Stimulated activated naive CD4-positive, alpha-beta T cell (primary cell): ENCODE data around the gene WBP11.
A peak's percentile ranks its signal among the peaks of the same experiment; 100 is the strongest.

Experiments
- DNase-seq, 6 experiments: peaks; one replicate each; lab custom pipeline; 2025; lab: John Stamatoyannopoulos, UW

WBP11 gene

GRCh38 chr12:14803011-14803829, at the start of gene WBP11, which contains the start of gene C12orf60:
Gene WBP11, minus strand, starts transcription at chr12:14803478. Its CDS starts 2,095 bp downstream, at chr12:14801383.
Gene C12orf60, plus strand, starts transcription at chr12:14803670. Its CDS starts 19,266 bp downstream, at chr12:14822936.
- DNase-seq = peak; percentile 74 to 92 (median 90)

- DNase-seq = no peak
These were observed 49.6 kb upstream of the WBP11 start for GRCh38 chr12:14852880-14853279.

DNA sequence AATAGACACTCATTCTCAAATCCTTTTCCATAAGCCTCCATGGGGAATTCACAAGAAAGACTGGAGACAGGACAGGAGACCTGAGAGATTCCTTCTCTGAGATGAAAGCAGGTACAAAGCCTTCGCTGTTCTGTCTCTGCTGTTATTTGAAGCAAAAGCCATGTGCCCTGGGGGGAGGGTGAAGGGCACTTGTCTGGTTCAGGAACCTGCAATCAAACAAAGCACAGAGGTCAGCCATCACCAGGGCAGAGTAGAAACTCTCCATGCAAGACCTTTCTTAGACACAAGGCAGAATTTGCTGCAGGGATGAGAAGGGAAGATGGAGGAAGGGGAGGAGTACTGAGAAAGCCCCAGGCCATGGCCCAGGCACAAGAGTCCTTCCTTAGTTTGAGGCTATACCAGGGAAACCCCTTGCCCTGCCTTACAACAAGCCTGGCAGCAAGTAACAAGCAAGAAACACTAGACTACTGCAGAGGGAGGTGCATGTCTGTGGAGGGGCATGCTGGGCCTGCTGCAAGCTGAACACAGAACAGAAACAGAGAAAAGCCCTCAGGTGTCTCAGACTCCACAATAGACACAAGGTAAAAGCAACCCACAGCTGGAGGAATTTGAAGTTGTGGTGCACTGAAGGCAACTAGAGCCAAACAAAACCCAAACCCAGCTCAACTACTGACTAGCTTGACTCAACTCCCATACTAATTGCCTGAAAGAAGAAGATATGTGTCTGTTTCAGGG, 47.8 kb upstream of the WBP11 start:
- no peak for DNase-seq

DNA sequence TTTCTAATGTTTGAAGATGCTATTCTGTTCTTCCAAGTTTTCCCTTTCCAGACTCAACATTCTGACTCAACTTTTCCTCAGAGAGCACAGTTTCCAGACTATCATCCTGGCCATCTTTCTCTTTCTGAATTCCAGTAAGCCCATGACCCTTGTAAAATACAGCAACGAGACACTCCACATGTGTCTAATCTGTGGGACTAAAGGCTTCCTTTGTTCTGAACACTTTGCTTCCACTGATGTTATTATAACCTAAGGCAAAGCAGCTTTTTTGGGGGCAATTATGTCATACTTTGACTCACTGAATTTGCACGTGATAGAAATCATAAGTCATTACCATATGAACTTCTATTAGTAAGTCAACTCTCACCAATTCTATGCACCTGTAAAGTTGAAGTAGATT, 46.4 kb upstream of the WBP11 start:
- no peak for DNase-seq

DNA sequence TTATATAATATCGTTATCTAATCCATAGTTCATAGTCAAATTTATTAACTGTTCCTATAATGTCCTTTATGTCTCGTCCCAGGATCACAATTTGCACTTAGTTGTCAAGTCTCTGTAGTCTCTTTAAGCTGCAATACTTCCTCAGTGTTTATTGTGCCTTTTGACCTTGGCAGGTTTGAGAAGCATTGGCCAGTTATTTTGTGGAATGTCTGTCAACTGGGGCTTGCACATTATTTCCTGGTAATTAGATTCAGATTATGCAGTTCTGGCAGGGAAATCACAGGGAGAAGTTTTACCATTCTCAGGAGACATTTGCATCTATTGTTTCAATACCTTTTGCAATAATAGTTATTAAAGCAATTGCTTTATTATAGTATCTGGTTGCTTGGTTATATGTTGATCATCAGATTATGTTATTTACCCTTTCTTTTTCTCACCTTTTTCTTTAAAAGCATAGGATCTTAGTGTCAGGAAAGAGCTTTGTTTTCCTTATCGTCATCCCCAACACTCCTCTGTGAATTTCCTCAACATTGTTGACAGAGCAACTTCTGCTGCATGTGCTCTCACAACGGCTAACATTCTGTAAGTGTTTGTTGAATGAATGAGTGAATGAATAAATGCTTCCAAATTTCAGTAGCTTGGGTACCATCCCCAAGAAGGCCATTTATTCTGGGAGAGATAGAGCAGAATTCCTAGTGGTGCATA, 43.8 kb upstream of the WBP11 start:
- no peak for DNase-seq

GRCh38 chr12:14846042-14846587, 42.8 kb upstream of the WBP11 start:
- DNase-seq = no peak

- peak; percentile 1 to 70 (median 22) for DNase-seq
These were observed 42.1 kb upstream of the WBP11 start for GRCh38 chr12:14845350-14845750.

DNA sequence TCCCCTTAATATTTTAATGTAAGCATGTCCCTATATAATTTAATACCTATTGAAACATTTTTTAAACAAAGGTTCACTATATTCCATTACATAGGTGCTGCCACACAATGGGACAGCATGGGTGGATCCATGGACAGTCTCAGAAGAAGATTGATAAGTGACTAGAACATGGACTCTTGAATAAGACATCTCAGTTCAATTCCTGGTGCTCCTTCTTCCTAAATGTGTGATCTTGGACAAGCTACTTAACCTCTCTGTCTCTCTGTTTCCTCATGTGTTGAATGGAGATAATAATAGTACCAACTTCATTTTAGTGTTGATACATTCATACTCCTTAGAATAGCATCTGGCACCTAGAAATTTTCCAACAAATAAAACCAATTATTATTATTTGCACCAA, 41.1 kb upstream of the WBP11 start:
- no peak for DNase-seq

- no peak for DNase-seq
These were observed 40.2 kb upstream of the WBP11 start, which contains the start of gene ART4 for GRCh38 chr12:14843425-14843887. Gene ART4, minus strand, starts transcription at chr12:14843526. Its CDS starts 413 bp downstream, at chr12:14843113.

DNA sequence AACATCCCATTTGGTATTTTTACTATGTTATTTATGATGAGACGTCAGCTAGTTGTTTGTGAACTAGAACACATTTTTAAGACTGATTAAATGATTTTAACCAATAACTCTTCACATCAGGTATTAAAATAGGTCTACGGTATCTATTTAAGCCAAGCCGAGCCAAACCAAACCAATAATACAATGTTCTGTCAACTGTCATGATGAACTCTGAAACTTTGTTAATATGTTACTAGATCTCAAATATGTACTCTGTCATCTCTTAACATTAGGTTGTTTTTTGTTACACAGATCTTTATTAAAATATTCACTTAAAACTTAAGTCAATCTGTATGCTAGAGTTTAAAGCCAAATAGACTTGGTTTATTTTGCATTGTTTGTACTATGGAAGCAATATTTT, 39.0 kb upstream of the WBP11 start:
- no peak for DNase-seq

GRCh38 chr12:14841761-14842160, 38.5 kb upstream of the WBP11 start:
- DNase-seq = no peak

DNA sequence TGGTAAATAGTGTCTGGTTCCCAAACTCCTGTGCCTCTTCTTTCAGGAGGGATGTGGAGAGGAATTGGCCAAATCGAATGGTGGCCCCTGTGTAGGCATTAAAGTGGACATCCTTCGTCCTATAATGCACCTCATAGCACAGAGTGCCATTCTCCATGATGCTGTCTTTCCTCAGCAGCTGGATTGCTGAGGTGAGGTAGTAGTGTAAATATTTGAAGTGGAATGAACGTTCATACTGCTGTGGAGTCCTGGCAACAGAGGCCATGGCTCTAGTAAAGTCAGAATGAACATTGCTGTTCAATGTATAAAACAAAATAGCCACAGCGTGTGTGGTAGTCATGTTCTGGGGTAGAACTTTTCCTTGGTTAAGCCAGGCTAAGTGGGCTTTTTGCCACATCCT, 37.3 kb upstream of the WBP11 start:
- no peak for DNase-seq

DNA sequence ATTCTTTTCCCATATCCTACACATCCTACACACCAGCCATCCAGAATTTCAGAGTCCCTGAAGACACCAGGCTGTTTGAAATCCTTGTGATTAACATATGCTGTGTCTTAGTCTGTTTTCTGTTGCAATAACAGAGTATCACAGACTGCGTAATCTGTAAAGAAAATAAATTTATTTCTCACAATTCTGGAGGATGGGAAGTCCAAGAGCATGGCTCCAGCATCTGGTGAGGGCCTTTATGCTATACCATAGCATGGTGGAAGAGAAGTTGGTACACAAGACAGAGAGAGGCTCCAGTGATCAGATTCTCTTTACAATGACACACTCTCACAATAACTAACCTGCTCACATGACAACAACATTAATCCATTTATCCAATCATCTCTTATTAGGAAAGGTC, 36.0 kb upstream of the WBP11 start:
- DNase-seq = no peak

DNA sequence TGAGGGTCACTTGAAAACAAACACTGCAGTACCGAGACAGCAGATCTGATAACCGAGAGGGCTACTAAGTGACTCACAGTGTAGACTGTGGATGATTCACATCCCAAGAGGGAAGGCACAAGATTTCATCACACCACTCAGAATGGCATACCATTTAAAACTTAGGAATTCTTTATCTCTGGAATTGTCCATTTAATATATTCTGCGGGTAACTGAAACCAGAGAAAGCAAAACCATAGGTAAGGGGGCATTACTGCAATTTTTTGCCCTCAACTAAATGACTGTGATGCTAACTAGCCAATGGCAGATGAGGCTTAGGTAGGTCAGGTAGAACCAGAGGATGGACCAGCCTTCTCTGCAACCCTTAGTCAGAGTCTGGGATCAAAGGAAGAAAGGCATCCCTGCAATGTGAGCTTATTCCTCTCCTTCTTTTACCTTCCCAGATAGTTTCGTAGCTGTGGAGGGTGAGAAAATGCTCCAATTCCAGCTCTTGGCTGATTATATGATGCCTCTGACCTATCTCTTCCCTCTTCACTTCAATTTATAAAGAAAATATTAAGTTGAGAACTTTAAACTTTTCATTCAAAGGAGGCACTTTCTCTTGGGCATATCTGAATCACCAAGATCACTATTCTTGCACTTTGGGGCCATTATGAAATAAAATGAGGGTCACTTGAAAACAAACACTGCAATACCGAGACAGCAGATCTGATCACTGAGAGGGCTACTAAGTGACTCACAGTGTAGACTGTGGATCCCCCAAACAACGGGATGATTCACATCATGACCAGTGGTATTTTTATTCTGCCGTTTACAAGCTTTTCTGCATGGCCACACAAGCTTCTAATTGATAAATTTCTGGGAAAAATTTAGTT, 33.3 kb upstream of the WBP11 start:
- DNase-seq = no peak

GRCh38 chr12:14834509-14834908, 31.2 kb upstream of the WBP11 start:
- DNase-seq = no peak

DNA sequence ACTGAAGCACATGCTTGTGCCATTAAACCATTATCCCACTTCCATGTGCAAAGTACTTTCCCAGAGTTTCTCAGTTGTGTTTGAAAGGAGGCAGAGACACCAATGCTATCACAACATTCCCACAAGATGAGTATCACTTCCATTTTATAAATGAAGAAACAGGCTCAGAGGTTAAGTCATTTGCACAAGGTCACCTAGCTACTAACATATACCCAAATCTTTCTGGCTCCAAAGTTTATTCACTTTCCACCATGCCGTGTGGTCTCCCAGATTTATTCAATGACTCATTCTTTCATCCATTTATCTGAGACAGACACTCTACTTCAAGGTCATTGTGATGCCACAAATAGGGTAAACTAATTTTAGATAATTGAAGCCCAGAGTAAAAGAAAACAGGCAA, 30.7 kb upstream of the WBP11 start:
- no peak for DNase-seq

DNA sequence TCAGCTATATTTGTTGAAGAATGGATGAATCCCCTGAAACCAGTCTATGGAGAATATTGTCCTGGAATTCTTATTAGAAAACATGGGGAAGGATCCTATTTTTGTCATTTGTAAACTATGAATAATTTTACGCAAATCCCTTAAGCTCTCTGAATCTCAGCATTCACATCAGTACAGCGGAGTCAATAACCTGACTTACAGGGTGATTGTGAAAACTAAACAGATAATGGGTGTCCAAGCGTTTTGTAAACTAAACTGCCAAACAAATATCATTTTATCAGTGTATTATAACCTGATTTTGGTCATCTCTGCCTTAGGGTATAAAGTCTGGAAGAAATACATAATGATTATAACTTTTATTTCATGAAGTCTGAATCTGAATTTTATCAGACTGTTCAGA, 30.1 kb upstream of the WBP11 start:
- no peak for DNase-seq

DNA sequence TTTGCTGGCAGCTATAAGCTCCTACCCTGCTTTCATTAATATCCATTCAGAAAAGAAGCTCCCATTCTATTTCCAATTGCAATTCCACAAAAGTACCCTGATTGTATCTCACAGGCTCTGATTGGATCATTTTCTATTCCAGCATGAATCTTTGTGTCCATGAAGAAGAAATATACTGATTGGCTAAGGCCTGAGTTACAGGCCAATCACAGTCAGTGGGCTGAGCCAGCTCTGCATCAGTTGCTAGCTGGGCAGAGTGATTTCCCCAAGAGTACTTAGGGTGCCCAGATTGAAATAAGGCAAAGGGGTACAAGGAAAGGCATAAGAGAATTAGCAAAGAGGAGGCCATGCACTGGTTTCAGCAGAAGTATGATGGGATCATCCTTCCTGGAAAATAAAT, 25.6 kb upstream of the WBP11 start:
- no peak for DNase-seq

DNA sequence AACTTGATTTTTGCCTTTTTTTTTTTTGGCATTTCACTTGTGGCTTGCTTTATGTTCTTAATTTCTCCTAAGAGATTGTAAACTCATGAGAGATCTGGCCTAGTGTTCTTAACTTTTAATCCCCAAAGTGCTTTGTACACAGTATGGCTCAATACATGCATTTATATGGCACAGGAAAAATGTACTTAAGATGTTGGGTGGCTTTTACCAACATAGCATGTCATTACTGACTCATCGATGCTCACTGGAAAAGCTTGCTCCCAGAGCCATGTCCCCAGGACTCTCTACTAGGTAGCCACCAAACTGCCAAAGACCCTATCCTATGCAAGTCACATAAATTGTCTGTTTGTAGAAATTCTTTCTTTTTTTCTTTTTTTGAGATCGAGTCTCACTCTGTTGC, 23.8 kb upstream of the WBP11 start:
- no peak for DNase-seq

DNA sequence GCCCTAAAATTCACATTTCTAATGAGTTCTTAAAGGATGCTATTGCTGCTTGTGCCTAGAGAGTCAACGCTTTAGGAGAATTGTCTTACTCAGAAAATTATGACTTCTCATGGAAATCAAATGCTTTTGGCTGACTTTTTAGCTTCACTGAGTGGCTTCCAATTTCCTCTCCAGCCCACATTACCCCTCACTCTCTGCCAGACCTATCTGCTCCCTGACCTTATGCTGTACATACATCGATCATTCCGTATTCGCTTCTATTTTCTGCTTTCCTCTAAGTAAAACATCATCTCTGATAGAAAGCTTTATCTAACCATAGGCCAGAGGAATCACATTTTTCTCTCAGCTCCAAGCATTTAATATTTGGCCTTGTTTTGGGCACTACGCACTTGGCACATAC, 23.2 kb upstream of the WBP11 start:
- DNase-seq = no peak

GRCh38 chr12:14825256-14825655, 22.0 kb upstream of the WBP11 start:
- no peak for DNase-seq
